B cell (primary cell): ENCODE data around the gene SLC39A8. TPM values are rescaled to one million over a fixed set of nuclear protein-coding genes. Genes with fewer than 3 reads are reported as not detected.

Source experiments
- ATAC-seq: fragments of 200-7000 bp; cut with Tn5 transposase; one replicate; pipeline ENCODE4 v1.10.0; 2021; ENCODE audit warnings: low read depth, mild to moderate bottlenecking, moderate number of reproducible peaks, moderate library complexity
- CTCF ChIA-PET: fragments of 350-600 bp; sonication (Branson Sonifier 250); formaldehyde crosslinking; loops from one replicate; lab custom pipeline; 2021; ENCODE audit warnings: antibody characterized with exemption, inconsistent platforms; lab: Charles Lee
- POLR2A ChIA-PET: fragments of 350-600 bp; sonication (Branson Sonifier 250); formaldehyde crosslinking; loops from one replicate; lab custom pipeline; 2021; ENCODE audit warnings: antibody characterized with exemption; lab: Charles Lee
- DNase-seq: peaks from one replicate; pipeline ENCODE4 v3.0.0; 2013
- H2AFZ ChIP-seq: 2 replicates; pipeline ENCODE4 v1.6.1; 2012; ENCODE audit warnings: mild to moderate bottlenecking, low read depth, low read length; ENCODE audit not compliant: insufficient read depth, poor library complexity, severe bottlenecking
- H3K27ac ChIP-seq, 2 donors: 1 replicate in 1 of 2; 2 replicates in 1 of 2; pipeline ENCODE4 v1.5.1; 2012 to 2013; ENCODE audit warnings: low read length in 2 of 2, mild to moderate bottlenecking in 2 of 2, moderate library complexity in 1 of 2
- H3K27me3 ChIP-seq, 4 experiments: fragments of 200-600 bp in 1 of 4; sonication (generic) in 1 of 4; replicated peaks in 1 of 4; 1 replicate in 2 of 4; 2 replicates in 2 of 4; pipeline versions ENCODE4 v1.6.1 to v1.7.0; 2013 to 2016; ENCODE audit warnings: low read length in 3 of 4, mild to moderate bottlenecking in 2 of 4, mixed read lengths in 1 of 4, moderate library complexity in 1 of 4; ENCODE audit not compliant: insufficient read depth in 4 of 4, control insufficient read depth in 3 of 4; ENCODE audit errors: control extremely low read depth in 1 of 4
- H3K36me3 ChIP-seq, 2 experiments: replicated peaks in 1 of 2; 1 replicate in 1 of 2; 2 replicates in 1 of 2; pipeline versions ENCODE4 v1.6.1 to v1.7.1; 2013; ENCODE audit warnings: low read length in 1 of 2; ENCODE audit not compliant: insufficient read depth in 2 of 2, control insufficient read depth in 1 of 2; ENCODE audit errors: control extremely low read depth in 1 of 2, extremely low read depth in 1 of 2
- H3K4me1 ChIP-seq, 2 donors: fragments of 200-600 bp in 1 of 2; sonication (generic) in 1 of 2; 1 replicate in 1 of 2; 2 replicates in 1 of 2; pipeline versions ENCODE4 v1.5.1 to v1.6.1; 2013 to 2017; ENCODE audit warnings: low read length in 2 of 2; ENCODE audit not compliant: control insufficient read depth in 2 of 2, insufficient read depth in 2 of 2
- H3K4me2 ChIP-seq: replicated peaks from 2 replicates; pipeline ENCODE3; 2012; ENCODE audit warnings: mild to moderate bottlenecking, low read depth, low read length; ENCODE audit not compliant: poor library complexity, severe bottlenecking
- H3K4me3 ChIP-seq, 5 experiments: fragments of 200-600 bp in 1 of 5; sonication (generic) in 1 of 5; 1 replicate in 3 of 5; 2 replicates in 2 of 5; pipeline versions ENCODE4 v1.5.1 to v1.7.0; 2011 to 2016; ENCODE audit warnings: low read length in 4 of 5, mild to moderate bottlenecking in 4 of 5, low read depth in 2 of 5, control low read depth in 1 of 5, moderate library complexity in 1 of 5; ENCODE audit not compliant: insufficient read depth in 1 of 5; ENCODE audit errors: control extremely low read depth in 1 of 5, extremely low read depth in 1 of 5
- H3K79me2 ChIP-seq: fragments of 200-600 bp; sonication (generic); one replicate; pipeline ENCODE4 v1.6.0; 2016; ENCODE audit warnings: low read length; ENCODE audit not compliant: control insufficient read depth, insufficient read depth
- H3K9ac ChIP-seq: fragments of 200-600 bp; sonication (generic); 2 replicates; pipeline ENCODE4 v1.6.1; 2017; ENCODE audit warnings: mild to moderate bottlenecking, low read length, moderate library complexity
- H3K9me3 ChIP-seq, 3 donors: one replicate each; pipeline versions ENCODE4 v1.6.1 to v1.7.1; 2013; ENCODE audit warnings: low read length in 2 of 3; ENCODE audit not compliant: control insufficient read depth in 2 of 3, insufficient read depth in 1 of 3; ENCODE audit errors: control extremely low read depth in 1 of 3
- H4K20me1 ChIP-seq: 2 replicates; pipeline ENCODE4 v1.6.0; 2012; ENCODE audit warnings: mild to moderate bottlenecking, low read length; ENCODE audit not compliant: insufficient read depth, control insufficient read depth, poor library complexity, severe bottlenecking
- H3K27ac Mint-ChIP-seq: one replicate; pipeline ENCODE4 v1.8.0; 2021; ENCODE audit warnings: mixed read lengths
- H3K27me3 Mint-ChIP-seq: one replicate; pipeline ENCODE4 v1.8.0; 2021; ENCODE audit warnings: mixed read lengths
- H3K4me1 Mint-ChIP-seq: one replicate; pipeline ENCODE4 v1.8.0; 2021; ENCODE audit warnings: mixed read lengths
- H3K4me3 Mint-ChIP-seq: one replicate; pipeline ENCODE4 v1.8.0; 2021; ENCODE audit warnings: mixed read lengths
- H3K9me3 Mint-ChIP-seq: one replicate; pipeline ENCODE4 v1.8.0; 2022; ENCODE audit warnings: mixed read lengths; ENCODE audit not compliant: insufficient read depth
- CTCF ChIP-seq: fragments of 200-600 bp; IDR thresholded peaks from one replicate; pipeline ENCODE4 v1.8.0; 2022; ENCODE audit warnings: antibody characterized with exemption, mild to moderate bottlenecking
- EZH2 ChIP-seq: IDR thresholded peaks from 2 replicates; pipeline ENCODE4 v1.6.1; 2012; ENCODE audit warnings: borderline replicate concordance, low read depth, mild to moderate bottlenecking, moderate library complexity, low read length; ENCODE audit not compliant: insufficient read depth, poor library complexity, severe bottlenecking
- WGBS: methylation state at CpG from one replicate; pipeline ENCODE4 v1.1.5; 2013; ENCODE audit warnings: missing lambda C conversion rate; ENCODE audit not compliant: insufficient coverage; 5-methylcytosine and 5-hydroxymethylcytosine counted together
- intact Hi-C: fragments of 100-400 bp; cut with micrococcal nuclease; formaldehyde crosslinking; loops from one replicate; pipeline ENCODE4 v1.10.0; 2022
- polyA plus RNA-seq: library from polyadenylated mRNA; depleted of rRNA; stranded (reverse); fragments of >200 nt; gene quantifications from 2 replicates; pipeline ENCODE4 v1.2.3, GENCODE V29; 2012
- total RNA-seq, 2 donors: library from RNA; stranded (reverse); fragments of 120-200 nt in 1 of 2; gene quantifications; 1 replicate in 1 of 2; 2 replicates in 1 of 2; pipeline versions ENCODE4 v1.2.3 to v1.2.4, GENCODE V29; 2013 to 2022

The SLC39A8 gene
- total and polyA plus RNA-seq, 2 donors (not counting 1 experiment from before 2014, with no cell fraction given), result 2.4 to 8.4 TPM

GRCh38 chr4:102356562-102357202 lies 11.4 kb upstream of the SLC39A8 start:
- H3K4me2 ChIP-seq, result no peak overlapping the region
- no peaks in the 10 kb centered on the region for H3K36me3 ChIP-seq
- Mint-ChIP-seq H3K9me3 (no peaks in the 10 kb centered on the region), H3K27ac (no peak overlapping the region), H3K4me1 (no peaks in the 10 kb centered on the region), H3K27me3 (no peaks in the 10 kb centered on the region), H3K4me3 (no peak overlapping the region)
- DNase-seq (no peak), ATAC-seq (no peak)
- WGBS, result no CpG with 5 or more reads among the region's 3 CpGs
- H3K4me1 ChIP-seq, result no peaks in the 10 kb centered on the region
- TF ChIP-seq EZH2 (no peak), CTCF (no peak)
- H3K27me3 ChIP-seq, result no peaks in the 10 kb centered on the region
- H4K20me1 ChIP-seq, result no peaks in the 10 kb centered on the region
- H3K27ac ChIP-seq, result no peak overlapping the region
- H3K4me3 ChIP-seq, result no peak overlapping the region
- no peak overlapping the region for H2AFZ ChIP-seq
- CTCF ChIA-PET, result no interaction called here
- H3K9me3 ChIP-seq, result no peaks in the 10 kb centered on the region
- H3K9ac ChIP-seq, result no peak overlapping the region
- H3K79me2 ChIP-seq, result no peaks in the 10 kb centered on the region
- intact Hi-C loops, result no loop called here
- POLR2A ChIA-PET, result no interaction called here

GRCh38 chr4:102355748-102356147 lies 10.5 kb upstream of the SLC39A8 start:
- Histone ChIP-seq H3K4me1 (no peaks in the 10 kb centered on the region), H2AFZ (no peak overlapping the region), H4K20me1 (no peaks in the 10 kb centered on the region), H3K9ac (no peak overlapping the region), H3K4me3 (no peak overlapping the region), H3K79me2 (no peaks in the 10 kb centered on the region), H3K9me3 (no peaks in the 10 kb centered on the region), H3K4me2 (no peak overlapping the region), H3K36me3 (no peaks in the 10 kb centered on the region), H3K27ac (no peak overlapping the region), H3K27me3 (no peaks in the 10 kb centered on the region)
- Mint-ChIP-seq H3K4me1 (no peaks in the 10 kb centered on the region), H3K27ac (no peak overlapping the region), H3K27me3 (no peaks in the 10 kb centered on the region), H3K4me3 (no peak overlapping the region), H3K9me3 (no peaks in the 10 kb centered on the region)
- no peak for TF ChIP-seq CTCF
- TF ChIP-seq EZH2, result no peak
- no CpG with 5 or more reads among the region's 2 CpGs for WGBS
- POLR2A ChIA-PET, result no interaction called here
- no peak for DNase-seq
- intact Hi-C loops, result no loop called here
- CTCF ChIA-PET, result no interaction called here
- no peak for ATAC-seq
